ENCODE data around the gene CCNH.

CCNH gene

DNA sequence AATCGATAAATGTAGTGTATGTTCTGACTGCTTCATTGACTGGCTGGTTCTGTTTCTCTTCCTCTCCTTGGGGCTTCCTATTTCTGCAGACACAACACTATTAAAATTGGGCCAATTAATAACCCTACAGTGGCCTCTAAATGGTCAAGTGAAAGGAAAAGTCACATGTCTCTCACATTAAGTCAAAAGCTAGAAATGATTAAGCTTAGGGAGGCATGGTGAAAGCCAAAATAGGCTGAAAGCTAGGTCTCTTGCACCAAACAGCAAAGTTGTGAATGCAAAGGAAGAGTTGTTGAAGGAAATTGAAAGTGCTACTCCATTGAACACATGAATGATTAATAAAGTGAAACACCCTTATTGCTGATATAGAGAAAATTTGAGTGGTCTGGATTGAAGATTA lies 58.2 kb downstream of the CCNH start:
- no peak for DNase-seq

DNA sequence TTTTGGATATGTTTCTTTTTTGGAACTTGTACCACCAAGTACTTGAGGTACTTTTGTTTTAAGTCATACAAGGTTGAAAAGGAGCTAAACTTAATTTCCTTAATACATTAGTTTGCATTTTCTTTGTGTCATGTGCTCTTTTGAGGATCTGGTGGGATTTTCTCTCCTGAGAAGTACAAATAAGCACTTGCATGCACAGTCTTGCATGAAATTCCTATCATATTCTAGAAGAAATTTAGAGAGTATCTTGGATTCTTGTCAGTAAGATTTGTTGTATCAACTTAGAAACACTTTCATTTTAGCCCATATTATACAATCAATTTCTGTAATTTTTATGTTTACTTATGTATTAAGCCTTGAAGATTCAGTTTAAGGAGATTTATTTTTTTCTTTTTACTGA lies 64.9 kb downstream of the CCNH start:
- DNase-seq: no peak

DNA sequence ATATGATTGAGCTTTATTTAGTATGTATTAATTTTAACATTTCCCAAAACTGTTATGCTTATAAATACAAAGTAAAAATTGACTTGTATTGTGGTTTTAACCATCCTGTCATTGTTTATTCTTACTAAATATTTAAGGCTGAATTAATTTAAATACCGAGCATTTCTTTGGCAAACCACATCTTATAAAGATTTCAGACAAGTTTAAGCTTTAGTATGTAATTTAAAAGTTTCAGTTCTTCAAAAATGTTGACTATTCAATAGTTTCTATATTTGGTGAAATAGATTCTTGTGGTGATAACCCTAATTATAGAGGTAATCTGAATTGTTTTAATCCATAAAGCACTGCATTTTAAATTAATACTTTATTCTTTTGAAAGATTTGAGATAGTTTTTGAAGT lies 65.5 kb downstream of the CCNH start:
- no peak for DNase-seq

All from COR-L47 (cell line).